GM23338 (cell line): ENCODE data around the gene SLC25A26. TPM values are rescaled to one million over a fixed set of nuclear protein-coding genes. Genes with fewer than 3 reads are reported as not detected.

Source experiments
- ATAC-seq: fragments of 200-7000 bp; cut with Tn5 transposase; 3 replicates; pipeline ENCODE4 v1.9.1; 2020
- DNase-seq: peaks from one replicate; pipeline ENCODE4 v3.0.0-alpha.2; 2015; ENCODE audit warnings: low spot score
- H2AFZ ChIP-seq: fragments of 200-600 bp; sonication (generic); 2 replicates; pipeline ENCODE4 v1.8.0; 2016; ENCODE audit warnings: antibody characterized with exemption, mild to moderate bottlenecking, moderate library complexity
- H3F3A ChIP-seq: fragments of 200-600 bp; sonication (generic); replicated peaks from 2 replicates; pipeline ENCODE4 v1.8.0; 2017; ENCODE audit warnings: antibody characterized with exemption, mixed run types, low read depth
- H3K27ac ChIP-seq: fragments of 200-600 bp; sonication (generic); 2 replicates; pipeline ENCODE4 v1.6.1; 2016; ENCODE audit warnings: low read depth
- H3K27me3 ChIP-seq: fragments of 200-600 bp; sonication (generic); 2 replicates; pipeline ENCODE4 v1.8.0; 2016; ENCODE audit warnings: mild to moderate bottlenecking, mixed run types, moderate library complexity; ENCODE audit not compliant: insufficient read depth
- H3K36me3 ChIP-seq: fragments of 200-600 bp; sonication (generic); 2 replicates; pipeline ENCODE4 v1.8.0; 2016; ENCODE audit warnings: mild to moderate bottlenecking; ENCODE audit not compliant: insufficient read depth
- H3K4me1 ChIP-seq: fragments of 200-600 bp; sonication (generic); 2 replicates; pipeline ENCODE4 v1.8.0; 2016; ENCODE audit warnings: mild to moderate bottlenecking, moderate library complexity; ENCODE audit not compliant: insufficient read depth
- H3K4me2 ChIP-seq: fragments of 200-600 bp; sonication (generic); 2 replicates; pipeline ENCODE4 v1.7.1; 2017; ENCODE audit warnings: mixed run types
- H3K4me3 ChIP-seq: fragments of 200-600 bp; sonication (generic); 2 replicates; pipeline ENCODE4 v1.6.1; 2016; ENCODE audit warnings: mixed run types
- H3K79me2 ChIP-seq: fragments of 200-600 bp; sonication (generic); replicated peaks from 2 replicates; pipeline ENCODE4 v1.8.0; 2017; ENCODE audit warnings: mild to moderate bottlenecking; ENCODE audit not compliant: insufficient read depth
- H3K9me2 ChIP-seq: fragments of 200-600 bp; sonication (generic); 2 replicates; pipeline ENCODE4 v1.8.0; 2017; ENCODE audit not compliant: insufficient read depth
- H4K20me1 ChIP-seq: fragments of 200-600 bp; sonication (generic); replicated peaks from 2 replicates; pipeline ENCODE4 v1.8.0; 2017; ENCODE audit warnings: mild to moderate bottlenecking; ENCODE audit not compliant: insufficient read depth
- H3K27ac Mint-ChIP-seq: 2 replicates; pipeline ENCODE4 v1.8.0; 2020; ENCODE audit warnings: inconsistent platforms, mild to moderate bottlenecking, moderate library complexity, mixed read lengths
- H3K27me3 Mint-ChIP-seq: 3 replicates; pipeline ENCODE4 v1.8.0; 2022; ENCODE audit warnings: low read depth, mild to moderate bottlenecking, moderate library complexity, mixed read lengths, inconsistent platforms; ENCODE audit not compliant: insufficient read depth, poor library complexity
- H3K36me3 Mint-ChIP-seq: 3 replicates; pipeline ENCODE4 v1.8.0; 2021; ENCODE audit warnings: low read depth, mild to moderate bottlenecking, inconsistent platforms, moderate library complexity, mixed read lengths
- H3K4me1 Mint-ChIP-seq: 3 replicates; pipeline ENCODE4 v1.8.0; 2020; ENCODE audit warnings: mild to moderate bottlenecking, inconsistent platforms, mixed read lengths
- H3K4me3 Mint-ChIP-seq: 3 replicates; pipeline ENCODE4 v1.8.0; 2021; ENCODE audit warnings: moderate library complexity, mild to moderate bottlenecking, inconsistent platforms, mixed read lengths
- H3K9me3 Mint-ChIP-seq: 3 replicates; pipeline ENCODE4 v1.8.0; 2020; ENCODE audit warnings: moderate library complexity, mild to moderate bottlenecking, inconsistent platforms, mixed read lengths
- CTCF ChIP-seq, 2 experiments: fragments of 200-600 bp in 1 of 2; sonication (generic) in 1 of 2; conservative IDR thresholded peaks; 2 replicates each; pipeline versions ENCODE4 v1.5.1 to v1.6.1; 2016 to 2017; ENCODE audit warnings: antibody characterized with exemption in 2 of 2, low read depth in 2 of 2, mild to moderate bottlenecking in 2 of 2, moderate library complexity in 1 of 2
- ETS1 ChIP-seq: IDR thresholded peaks from 2 replicates; pipeline ENCODE4 v1.6.1; 2016; ENCODE audit warnings: antibody characterized with exemption
- EZH2 ChIP-seq: fragments of 200-600 bp; sonication (generic); IDR thresholded peaks from one replicate; pipeline ENCODE4 v1.8.0; 2017; ENCODE audit warnings: antibody characterized with exemption, mild to moderate bottlenecking, low read depth; ENCODE audit not compliant: unreplicated experiment
- JUNB ChIP-seq: IDR thresholded peaks from one replicate; pipeline ENCODE4 v1.6.1; 2016; ENCODE audit warnings: antibody characterized with exemption; ENCODE audit not compliant: unreplicated experiment
- NANOG ChIP-seq: IDR thresholded peaks from 2 replicates; pipeline ENCODE4 v1.6.1; 2016; ENCODE audit warnings: antibody characterized with exemption, borderline replicate concordance
- REST ChIP-seq: IDR thresholded peaks from one replicate; pipeline ENCODE4 v1.6.1; 2018; ENCODE audit warnings: antibody characterized with exemption; ENCODE audit not compliant: unreplicated experiment
- ZNF462 ChIP-seq: fragments of 250-450 bp; sonication (Bioruptor Pico); IDR thresholded peaks from 2 replicates; pipeline ENCODE4 v1.5.0; 2020; ENCODE audit warnings: mild to moderate bottlenecking, moderate library complexity
- polyA plus RNA-seq: library from polyadenylated mRNA; unstranded; fragments of >200 nt; fragmentation: Nextera tagmentation; extraction: Ambion mirVana; gene quantifications from 2 replicates; pipeline ENCODE4 v1.2.1, GENCODE V29; 2016
- total RNA-seq: library from RNA; depleted of rRNA; stranded (reverse); fragments of >200 nt; shearing (Covaris generic); gene quantifications from 2 replicates; pipeline ENCODE4 v1.2.3, GENCODE V29; 2014

The SLC25A26 gene
- total and polyA plus RNA-seq, 2 experiments from 2014 or later = 24.8 to 40.2 TPM

- Mint-ChIP-seq H3K4me1 (peaks cover 15% of the 10 kb centered on the region), H3K4me3 (no peak overlapping the region), H3K9me3 (no peaks in the 10 kb centered on the region), H3K36me3 (peaks cover 79% of the 10 kb centered on the region), H3K27me3 (peaks cover 22% of the 10 kb centered on the region), H3K27ac (0 out of 2 replicates have a peak overlapping the region, but pooled peaks have one; percentile 33)
- no peaks in the 10 kb centered on the region for H3F3A ChIP-seq
- H3K4me3 ChIP-seq = no peak overlapping the region
- H4K20me1 ChIP-seq = peaks cover 10% of the 10 kb centered on the region
- peaks cover 11% of the 10 kb centered on the region for H3K79me2 ChIP-seq
- no peaks in the 10 kb centered on the region for H3K27me3 ChIP-seq
- DNase-seq = no peak
- ATAC-seq = no peak
- H3K36me3 ChIP-seq = peaks cover 51% of the 10 kb centered on the region
- no peak overlapping the region for H2AFZ ChIP-seq
- no peak for TF ChIP-seq ETS1
- TF ChIP-seq NANOG = no peak
- TF ChIP-seq JUNB = no peak
- TF ChIP-seq EZH2 = no peak
- H3K27ac ChIP-seq = 0 out of 2 replicates have a peak overlapping the region, but pooled peaks have one; percentile 39
- no peaks in the 10 kb centered on the region for H3K4me1 ChIP-seq
- no peaks in the 10 kb centered on the region for H3K9me2 ChIP-seq
- H3K4me2 ChIP-seq = no peak overlapping the region
These were observed 173.4 kb downstream of the SLC25A26 start for GRCh38 chr3:66394019-66394752.

- no peaks in the 10 kb centered on the region for H3K9me2 ChIP-seq
- H3K4me2 ChIP-seq = no peak overlapping the region
- Mint-ChIP-seq H3K36me3 (peaks cover 86% of the 10 kb centered on the region), H3K4me3 (no peak overlapping the region), H3K9me3 (no peaks in the 10 kb centered on the region), H3K27ac (0 out of 2 replicates have a peak overlapping the region, but pooled peaks have one; percentile 33), H3K4me1 (peaks cover 15% of the 10 kb centered on the region), H3K27me3 (peaks cover 22% of the 10 kb centered on the region)
- DNase-seq (no peak), ATAC-seq (no peak)
- H3K4me3 ChIP-seq = no peak overlapping the region
- no peaks in the 10 kb centered on the region for H3K27me3 ChIP-seq
- H3K36me3 ChIP-seq = peaks cover 51% of the 10 kb centered on the region
- H3F3A ChIP-seq = no peaks in the 10 kb centered on the region
- no peak overlapping the region for H3K27ac ChIP-seq
- no peaks in the 10 kb centered on the region for H3K4me1 ChIP-seq
- H4K20me1 ChIP-seq = peaks cover 10% of the 10 kb centered on the region
- no peak overlapping the region for H2AFZ ChIP-seq
- peaks cover 6% of the 10 kb centered on the region; the same call in 1 of the 2 replicates for H3K79me2 ChIP-seq
- TF ChIP-seq CTCF (conservative IDR thresholded peaks at IDR 0.05; ENCODE audit: low read depth in 2 of 2) (no peak), REST (no peak), EZH2 (no peak), ZNF462 (CRISPR knock-in tag) (no peak), JUNB (no peak)
These were observed 174.0 kb downstream of the SLC25A26 start for GRCh38 chr3:66394753-66395249.
